Karpas-422 (cell line): ENCODE measurements around the gene FARP2. TPM values are rescaled to one million over a fixed set of nuclear protein-coding genes. Genes with fewer than 3 reads are reported as not detected.

ENCODE experiments used
- DNase-seq: peaks from one replicate; pipeline ENCODE4 v3.0.0-alpha.2; 2015
- H2AFZ ChIP-seq: fragments of 200-600 bp; sonication (generic); 2 replicates; pipeline ENCODE4 v1.6.1; 2014; ENCODE audit warnings: antibody characterized with exemption, low read length, mixed read lengths
- H3K27ac ChIP-seq: fragments of 200-600 bp; sonication (generic); 2 replicates; pipeline ENCODE4 v1.5.1; 2014; ENCODE audit warnings: mild to moderate bottlenecking, low read length, moderate library complexity
- H3K27me3 ChIP-seq: fragments of 200-600 bp; sonication (generic); 2 replicates; pipeline ENCODE4 v1.6.1; 2014; ENCODE audit warnings: low read length, mixed read lengths
- H3K36me3 ChIP-seq: fragments of 200-600 bp; sonication (generic); 2 replicates; pipeline ENCODE4 v1.6.1; 2014; ENCODE audit warnings: low read length, mixed read lengths; ENCODE audit not compliant: insufficient read depth
- H3K4me1 ChIP-seq: fragments of 200-600 bp; sonication (generic); 2 replicates; pipeline ENCODE4 v1.6.1; 2014; ENCODE audit warnings: mild to moderate bottlenecking, low read length, mixed read lengths
- H3K4me2 ChIP-seq: fragments of 200-600 bp; sonication (generic); 2 replicates; pipeline ENCODE4 v1.6.1; 2014; ENCODE audit warnings: low read length, low read depth, mild to moderate bottlenecking; ENCODE audit not compliant: poor library complexity, severe bottlenecking
- H3K4me3 ChIP-seq: fragments of 200-600 bp; sonication (generic); 2 replicates; pipeline ENCODE4 v1.5.1; 2014; ENCODE audit warnings: mild to moderate bottlenecking, antibody characterized with exemption, low read length, mixed read lengths
- H3K79me2 ChIP-seq: fragments of 200-600 bp; sonication (generic); 2 replicates; pipeline ENCODE4 v1.6.1; 2014; ENCODE audit warnings: mild to moderate bottlenecking, low read length, mixed read lengths
- H3K9ac ChIP-seq: fragments of 200-600 bp; sonication (generic); 2 replicates; pipeline ENCODE4 v1.6.0; 2014; ENCODE audit warnings: low read length
- H3K9me2 ChIP-seq: fragments of 200-600 bp; sonication (generic), shearing (Covaris generic); replicated peaks from 2 replicates; pipeline ENCODE4 v1.6.0; 2014; ENCODE audit warnings: mild to moderate bottlenecking, low read length, moderate library complexity; ENCODE audit not compliant: insufficient read depth
- H3K9me3 ChIP-seq: fragments of 300-700, 200-600 bp; sonication (generic); 2 replicates; pipeline ENCODE4 v1.6.1; 2014; ENCODE audit warnings: low read length, mixed read lengths
- H4K20me1 ChIP-seq: fragments of 200-600 bp; sonication (generic); 2 replicates; pipeline ENCODE4 v1.6.1; 2014; ENCODE audit warnings: mild to moderate bottlenecking, antibody characterized with exemption, low read length, low read depth; ENCODE audit not compliant: insufficient read depth
- total RNA-seq: library from RNA; depleted of rRNA; stranded (reverse); fragments of >200 nt; shearing (Covaris generic); gene quantifications from 2 replicates; pipeline ENCODE4 v1.2.3, GENCODE V29; 2014; ENCODE audit warnings: low replicate concordance

Gene FARP2
- total RNA-seq, 1 experiment from 2014 or later, result 40.0 TPM

DNA sequence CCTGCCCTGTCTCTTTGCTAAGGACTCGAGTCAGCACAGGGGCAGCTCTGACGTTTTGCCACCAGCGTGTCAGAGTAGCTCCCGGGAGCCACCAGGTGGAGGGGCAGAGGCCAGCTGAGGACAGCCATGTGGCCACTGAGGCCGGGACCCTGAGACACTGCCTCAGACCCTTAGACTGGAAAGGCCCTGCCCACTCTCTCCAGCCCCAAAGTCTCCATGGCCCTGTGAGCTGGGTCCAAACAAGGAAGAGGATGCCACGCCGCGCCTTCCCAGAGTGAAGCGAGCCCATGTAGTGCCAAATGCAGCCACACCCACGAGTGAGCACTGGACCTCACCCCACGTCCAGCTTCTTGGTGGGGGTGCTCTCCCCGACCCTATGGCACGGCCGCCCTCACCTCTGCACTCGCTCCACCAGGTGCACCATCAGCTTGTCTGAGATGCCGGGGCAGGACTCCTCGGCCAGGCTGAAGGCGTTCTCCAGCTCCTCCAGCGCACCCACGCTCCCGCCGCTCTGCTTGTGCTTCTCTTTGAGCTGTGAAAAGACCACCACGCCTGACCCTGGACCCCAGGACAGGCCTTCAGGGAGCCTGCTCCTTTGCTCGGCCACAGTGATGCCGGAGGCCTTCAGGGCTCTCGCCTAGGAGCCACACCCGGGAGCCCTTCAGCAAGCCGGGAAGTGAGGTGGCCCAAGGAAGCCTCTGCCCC lies 140.1 kb downstream of the FARP2 start:
- Histone ChIP-seq H3K79me2 (peaks cover 3% of the 10 kb centered on the region; the same call in 1 of the 2 replicates), H4K20me1 (no peaks in the 10 kb centered on the region), H3K27me3 (no peaks in the 10 kb centered on the region), H3K9me2 (no peaks in the 10 kb centered on the region), H3K9me3 (no peaks in the 10 kb centered on the region), H3K9ac (no peak overlapping the region), H3K27ac (no peak overlapping the region), H3K4me2 (no peak overlapping the region), H3K4me1 (no peaks in the 10 kb centered on the region), H3K4me3 (no peak overlapping the region), H3K36me3 (no peaks in the 10 kb centered on the region), H2AFZ (no peak overlapping the region)
- no peak for DNase-seq

DNA sequence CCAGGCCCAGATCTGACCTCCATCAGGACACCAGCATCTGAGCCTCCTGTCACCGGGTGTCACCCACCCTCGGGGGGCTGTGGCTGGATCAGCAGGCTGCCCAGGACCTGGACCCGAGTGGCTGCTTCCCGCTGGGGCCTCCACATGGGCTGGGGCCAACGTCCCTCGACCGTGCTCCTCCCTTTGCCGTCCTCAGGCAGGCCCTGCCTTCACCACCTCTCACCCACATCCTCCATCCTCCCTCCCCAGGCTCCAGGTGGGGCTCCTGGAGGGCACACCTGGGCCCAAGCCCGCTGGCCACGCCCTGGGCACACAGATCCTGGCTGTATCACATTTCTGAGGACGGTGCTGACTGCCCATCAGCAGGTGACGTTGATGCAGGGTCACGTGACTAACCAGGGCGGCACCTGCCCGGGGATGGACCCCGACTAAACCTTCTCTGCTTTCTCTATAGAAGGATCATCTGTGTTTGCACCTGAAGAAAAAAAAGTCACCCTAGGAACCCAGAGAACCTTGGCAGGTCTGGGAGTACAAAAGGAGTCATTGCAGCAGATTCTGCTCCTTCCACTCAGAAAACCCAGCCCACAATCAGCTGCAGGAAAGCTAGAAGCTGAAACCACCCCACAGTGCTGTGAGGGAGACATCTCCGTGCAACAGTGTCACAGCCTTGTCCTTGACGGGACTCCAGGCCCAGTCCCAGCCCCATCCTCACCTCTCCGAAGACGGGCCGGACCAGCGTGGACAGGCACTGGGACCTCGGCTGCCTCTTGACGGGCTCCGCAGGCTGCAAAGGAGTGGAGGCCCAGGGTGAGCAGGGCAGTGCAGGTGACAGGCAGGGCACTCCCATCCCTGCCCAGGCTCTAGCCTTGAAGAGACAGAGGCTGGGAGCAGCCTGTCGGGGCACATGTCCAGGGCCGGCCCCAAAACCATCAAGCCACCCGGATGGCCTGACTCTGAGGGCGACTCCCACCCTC lies 141.1 kb downstream of the FARP2 start:
- no peak overlapping the region for H3K27ac ChIP-seq
- H3K4me2 ChIP-seq, result no peak overlapping the region
- no peak for DNase-seq
- no peaks in the 10 kb centered on the region for H3K9me3 ChIP-seq
- no peaks in the 10 kb centered on the region for H4K20me1 ChIP-seq
- H3K79me2 ChIP-seq, result peaks cover 3% of the 10 kb centered on the region; the same call in 1 of the 2 replicates
- H3K9ac ChIP-seq, result no peak overlapping the region
- no peaks in the 10 kb centered on the region for H3K36me3 ChIP-seq
- no peaks in the 10 kb centered on the region for H3K27me3 ChIP-seq
- H3K4me3 ChIP-seq, result no peak overlapping the region
- no peaks in the 10 kb centered on the region for H3K9me2 ChIP-seq
- no peak overlapping the region for H2AFZ ChIP-seq
- H3K4me1 ChIP-seq, result no peaks in the 10 kb centered on the region

DNA sequence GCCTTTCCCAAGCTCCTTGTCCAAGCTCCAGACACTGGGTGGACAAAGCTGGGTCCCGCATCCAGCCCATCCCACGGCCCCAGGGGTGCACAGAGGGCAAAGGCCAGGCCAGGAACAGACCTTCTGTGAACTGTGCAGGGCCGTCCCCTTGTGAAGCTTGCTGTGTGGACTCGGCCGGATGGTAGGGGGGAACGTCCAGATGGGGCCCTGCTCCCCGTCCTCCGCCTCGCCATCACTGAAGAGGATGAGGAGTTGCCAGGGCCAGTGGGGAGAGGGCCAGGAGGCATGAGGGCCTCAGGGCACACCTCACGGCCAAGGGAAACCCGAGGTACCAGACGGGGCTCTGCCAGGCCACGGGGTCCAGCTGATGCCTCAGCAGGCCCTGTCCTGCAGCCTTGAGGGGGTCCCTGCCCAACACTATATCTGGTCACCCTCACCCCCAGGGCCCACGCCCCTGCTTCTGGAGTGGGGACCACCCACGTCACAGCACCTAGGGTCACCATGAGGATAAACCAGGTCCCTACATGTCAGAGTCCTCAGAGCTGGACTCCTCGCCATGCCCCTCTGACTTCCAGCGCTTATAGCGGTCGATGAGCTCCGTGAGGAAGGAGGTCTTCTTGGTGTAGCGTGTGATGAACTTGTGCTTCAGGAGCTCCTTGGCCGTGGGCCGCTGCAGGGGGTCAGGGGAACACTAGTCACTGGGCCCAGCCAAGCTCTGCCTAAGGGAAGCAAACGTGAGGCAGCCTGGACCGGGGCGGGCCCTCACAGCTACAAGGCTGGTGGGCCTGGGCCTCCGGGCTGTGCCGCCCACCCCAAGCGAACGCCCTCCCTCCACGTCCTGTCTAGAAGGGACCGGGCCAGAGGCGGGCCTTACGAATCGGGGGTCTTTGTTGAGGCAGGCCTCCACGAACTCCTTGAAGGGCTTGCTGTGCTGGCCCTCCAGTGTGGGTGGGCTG lies 142.3 kb downstream of the FARP2 start:
- no peaks in the 10 kb centered on the region for H3K4me1 ChIP-seq
- H3K4me2 ChIP-seq, result no peak overlapping the region
- no peak overlapping the region for H3K4me3 ChIP-seq
- H3K9me2 ChIP-seq, result no peaks in the 10 kb centered on the region
- no peaks in the 10 kb centered on the region for H3K36me3 ChIP-seq
- H3K27ac ChIP-seq, result no peak overlapping the region
- H2AFZ ChIP-seq, result no peak overlapping the region
- H3K79me2 ChIP-seq, result peaks cover 3% of the 10 kb centered on the region; the same call in 1 of the 2 replicates
- no peaks in the 10 kb centered on the region for H3K9me3 ChIP-seq
- H3K27me3 ChIP-seq, result no peaks in the 10 kb centered on the region
- no peaks in the 10 kb centered on the region for H4K20me1 ChIP-seq
- no peak for DNase-seq
- no peak overlapping the region for H3K9ac ChIP-seq

GRCh38 chr2:241499146-241499965 lies 143.3 kb downstream of the FARP2 start:
- Histone ChIP-seq H3K36me3 (no peaks in the 10 kb centered on the region), H3K4me1 (no peaks in the 10 kb centered on the region), H3K27ac (no peak overlapping the region)

GRCh38 chr2:241500016-241500415 lies 143.9 kb downstream of the FARP2 start:
- H3K4me1 ChIP-seq, result no peaks in the 10 kb centered on the region
- H3K36me3 ChIP-seq, result no peaks in the 10 kb centered on the region
- DNase-seq, result no peak
- H3K4me3 ChIP-seq, result no peak overlapping the region
- no peaks in the 10 kb centered on the region for H3K27me3 ChIP-seq
- no peak overlapping the region for H3K27ac ChIP-seq
- H3K9ac ChIP-seq, result no peak overlapping the region
- H3K79me2 ChIP-seq, result peaks cover 16% of the 10 kb centered on the region
- no peaks in the 10 kb centered on the region for H4K20me1 ChIP-seq
- H3K9me3 ChIP-seq, result no peaks in the 10 kb centered on the region
- no peak overlapping the region for H2AFZ ChIP-seq
- no peak overlapping the region for H3K4me2 ChIP-seq
- no peaks in the 10 kb centered on the region for H3K9me2 ChIP-seq

More at GRCh38 chr2:241499146-241499965, 143.3 kb downstream of the FARP2 start:
- Histone ChIP-seq H3K79me2 (peaks cover 12% of the 10 kb centered on the region), H2AFZ (no peak overlapping the region), H3K27me3 (no peaks in the 10 kb centered on the region), H3K9me3 (no peaks in the 10 kb centered on the region), H3K4me3 (no peak overlapping the region), H4K20me1 (no peaks in the 10 kb centered on the region), H3K9me2 (no peaks in the 10 kb centered on the region), H3K4me2 (no peak overlapping the region), H3K9ac (no peak overlapping the region)
- no peak for DNase-seq

- Histone ChIP-seq H3K9me3 (no peaks in the 10 kb centered on the region), H3K27me3 (no peaks in the 10 kb centered on the region), H3K9me2 (no peaks in the 10 kb centered on the region), H3K79me2 (peaks cover 21% of the 10 kb centered on the region), H3K4me1 (no peaks in the 10 kb centered on the region), H4K20me1 (no peaks in the 10 kb centered on the region), H3K4me3 (no peak overlapping the region), H2AFZ (no peak overlapping the region), H3K27ac (no peak overlapping the region), H3K9ac (no peak overlapping the region), H3K36me3 (no peaks in the 10 kb centered on the region), H3K4me2 (no peak overlapping the region)
- no peak for DNase-seq
Observed at GRCh38 chr2:241500431-241500975, 144.4 kb downstream of the FARP2 start.

DNA sequence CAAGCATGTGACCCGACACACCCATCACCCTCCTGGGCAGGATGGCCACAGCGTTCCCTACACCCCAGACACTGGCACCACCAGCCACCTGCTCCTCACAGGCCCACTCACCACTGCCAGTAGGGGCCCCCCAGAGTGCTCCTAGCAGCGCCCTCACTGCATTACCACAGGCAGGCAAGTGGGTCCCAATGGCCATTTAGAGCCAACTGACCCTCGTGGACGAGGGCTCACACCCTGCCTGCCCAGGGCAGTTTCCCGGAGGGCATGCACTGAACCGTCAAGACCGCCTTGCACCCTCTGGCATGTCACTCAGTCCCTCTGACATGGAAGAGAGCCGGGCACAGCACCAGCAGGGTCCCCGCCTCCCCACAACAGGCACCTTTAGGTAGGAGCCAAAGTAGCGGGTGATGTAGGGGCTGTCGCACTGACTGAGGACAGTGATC lies 145.0 kb downstream of the FARP2 start:
- no peak overlapping the region for H2AFZ ChIP-seq
- H4K20me1 ChIP-seq, result no peaks in the 10 kb centered on the region
- no peaks in the 10 kb centered on the region for H3K36me3 ChIP-seq

More for the DNA sequence above, 145.0 kb downstream of the FARP2 start:
- Histone ChIP-seq H3K4me1 (no peaks in the 10 kb centered on the region), H3K27ac (no peak overlapping the region), H3K79me2 (peaks cover 27% of the 10 kb centered on the region), H3K9me3 (no peaks in the 10 kb centered on the region), H3K9me2 (no peaks in the 10 kb centered on the region), H3K4me3 (no peak overlapping the region), H3K27me3 (no peaks in the 10 kb centered on the region), H3K9ac (no peak overlapping the region), H3K4me2 (no peak overlapping the region)
- no peak for DNase-seq
